ENCODE results near the gene LRRC4C.

DNA sequence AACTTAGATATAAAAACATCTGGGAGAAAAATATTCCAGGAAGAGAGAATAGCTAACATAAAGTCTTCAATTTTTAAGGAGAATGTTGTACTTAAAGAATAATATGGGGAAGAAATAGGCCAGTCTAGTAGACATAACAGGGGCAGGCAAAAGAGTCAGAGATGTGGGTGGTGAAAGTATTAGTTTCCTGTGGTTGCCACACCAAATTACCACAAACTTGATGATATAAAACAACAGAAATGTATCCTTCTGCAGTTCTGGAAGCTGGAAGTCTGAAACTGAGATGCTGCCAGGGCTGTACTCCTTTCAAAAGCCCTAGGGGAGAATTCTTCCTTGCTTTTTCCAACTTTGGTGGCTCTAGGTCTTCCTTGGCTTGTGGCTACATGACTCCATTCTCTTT lies 1309.7 kb downstream of the LRRC4C start:
- TF ChIP-seq, protein P1, sequence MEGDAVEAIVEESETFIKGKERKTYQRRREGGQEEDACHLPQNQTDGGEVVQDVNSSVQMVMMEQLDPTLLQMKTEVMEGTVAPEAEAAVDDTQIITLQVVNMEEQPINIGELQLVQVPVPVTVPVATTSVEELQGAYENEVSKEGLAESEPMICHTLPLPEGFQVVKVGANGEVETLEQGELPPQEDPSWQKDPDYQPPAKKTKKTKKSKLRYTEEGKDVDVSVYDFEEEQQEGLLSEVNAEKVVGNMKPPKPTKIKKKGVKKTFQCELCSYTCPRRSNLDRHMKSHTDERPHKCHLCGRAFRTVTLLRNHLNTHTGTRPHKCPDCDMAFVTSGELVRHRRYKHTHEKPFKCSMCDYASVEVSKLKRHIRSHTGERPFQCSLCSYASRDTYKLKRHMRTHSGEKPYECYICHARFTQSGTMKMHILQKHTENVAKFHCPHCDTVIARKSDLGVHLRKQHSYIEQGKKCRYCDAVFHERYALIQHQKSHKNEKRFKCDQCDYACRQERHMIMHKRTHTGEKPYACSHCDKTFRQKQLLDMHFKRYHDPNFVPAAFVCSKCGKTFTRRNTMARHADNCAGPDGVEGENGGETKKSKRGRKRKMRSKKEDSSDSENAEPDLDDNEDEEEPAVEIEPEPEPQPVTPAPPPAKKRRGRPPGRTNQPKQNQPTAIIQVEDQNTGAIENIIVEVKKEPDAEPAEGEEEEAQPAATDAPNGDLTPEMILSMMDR (IDR thresholded peaks at IDR 0.05) = no peak
- no peak for TF ChIP-seq POLR2A (IDR thresholded peaks at IDR 0.05)
